HG03469 (cell line): Measurements from ENCODE around the gene NMD3.
"Not testable (repeated sequence)": the region's sequence is repeated elsewhere in the genome, so short reads cannot be mapped to it uniquely, and the experiment has no call there.

Source experiments
- ATAC-seq: cut with Tn5 transposase; IDR thresholded peaks from one replicate; pipeline ENCODE4 v1.9.1; 2021; ENCODE audit warnings: mild to moderate bottlenecking, moderate library complexity, moderate number of reproducible peaks; ENCODE audit not compliant: unreplicated experiment

NMD3 gene

GRCh38 chr3:161220850-161221753, at the start of gene NMD3:
TSS of gene NMD3 (plus strand) at chr3:161221311. CDS start at chr3:161222014, 703 bp downstream.
- peak; percentile 95 for ATAC-seq

DNA sequence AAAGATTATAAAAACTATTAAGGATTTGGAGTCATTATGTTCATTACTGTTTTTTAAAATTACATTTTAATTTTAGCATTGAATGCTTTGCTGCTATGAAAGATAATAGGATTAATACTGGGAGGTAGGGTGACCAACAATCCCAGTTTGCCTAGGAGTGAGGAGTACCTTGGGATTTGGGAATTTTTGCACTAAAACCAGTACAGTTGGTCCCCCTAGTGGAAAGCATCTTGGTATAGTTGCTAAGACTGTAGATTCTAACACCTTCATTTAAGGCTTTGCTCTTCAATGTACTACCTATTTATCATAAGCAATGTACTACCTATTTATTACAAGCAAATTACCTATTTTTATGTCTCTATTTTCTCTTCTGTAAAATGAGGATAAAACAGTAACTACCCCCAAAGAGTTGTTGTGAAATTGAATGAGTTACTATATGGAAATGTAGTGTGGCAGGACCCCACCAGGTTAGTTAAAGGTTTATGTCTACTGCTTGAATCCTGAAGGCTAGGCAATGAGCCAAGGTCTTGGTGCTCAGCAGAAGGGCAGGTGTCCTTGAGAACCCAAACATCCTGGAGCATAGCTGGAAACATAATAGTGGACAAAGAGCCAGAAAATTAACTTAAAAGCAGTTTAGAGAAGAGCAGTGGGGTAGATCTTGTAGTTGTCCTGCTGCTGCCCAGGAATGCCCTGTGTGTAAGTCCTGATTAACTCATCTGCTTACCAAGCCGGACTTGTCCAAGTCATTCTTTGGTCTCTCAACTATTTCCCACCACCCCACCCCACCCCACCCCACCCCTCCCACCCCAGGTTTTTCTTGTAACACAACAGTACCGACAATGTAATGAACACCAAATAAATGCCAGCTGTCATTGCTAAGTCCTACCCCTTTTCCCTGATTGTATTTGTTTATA, 49.2 kb upstream of the NMD3 start:
- no peak for ATAC-seq

DNA sequence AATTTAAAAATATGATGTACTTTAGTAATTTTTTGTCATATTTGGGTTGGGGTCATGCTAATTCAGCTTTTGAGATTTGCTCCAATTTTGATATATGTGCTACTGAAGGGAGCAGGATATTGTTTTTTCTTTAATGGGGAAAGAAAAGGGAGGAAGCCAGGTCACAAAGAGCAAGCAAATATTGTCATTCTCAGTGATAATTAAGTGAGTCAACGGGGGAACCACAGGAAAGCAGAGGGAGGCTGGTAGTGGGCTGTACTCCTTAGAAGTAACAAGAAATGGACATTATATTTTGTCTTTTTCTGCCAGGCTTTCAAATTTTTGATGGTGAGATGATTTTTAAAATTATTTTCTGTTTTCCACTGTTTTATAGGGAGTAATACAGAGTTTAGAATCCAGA, 45.6 kb upstream of the NMD3 start:
- ATAC-seq, result no peak

DNA sequence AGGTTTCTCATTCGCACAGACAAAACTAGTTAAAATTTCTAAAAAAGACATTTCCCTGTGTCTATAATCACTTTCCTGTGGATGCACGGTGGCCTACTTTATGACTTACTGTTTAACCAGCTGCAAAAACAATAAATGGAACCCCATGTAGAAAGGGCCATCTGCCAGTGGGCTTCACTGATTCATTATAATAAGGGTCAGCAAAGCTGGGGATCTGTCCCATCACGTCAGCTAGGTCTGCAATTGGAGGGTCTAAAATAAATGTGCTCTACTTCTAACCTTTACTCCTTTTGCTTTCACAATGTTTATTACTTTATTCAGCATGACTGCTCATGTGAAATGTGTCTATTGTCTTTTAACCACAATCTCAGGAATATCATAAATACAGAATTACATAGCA, 43.1 kb upstream of the NMD3 start:
- no peak for ATAC-seq

GRCh38 chr3:161181371-161181770, 39.7 kb upstream of the NMD3 start:
- ATAC-seq, result not testable (repeated sequence)

DNA sequence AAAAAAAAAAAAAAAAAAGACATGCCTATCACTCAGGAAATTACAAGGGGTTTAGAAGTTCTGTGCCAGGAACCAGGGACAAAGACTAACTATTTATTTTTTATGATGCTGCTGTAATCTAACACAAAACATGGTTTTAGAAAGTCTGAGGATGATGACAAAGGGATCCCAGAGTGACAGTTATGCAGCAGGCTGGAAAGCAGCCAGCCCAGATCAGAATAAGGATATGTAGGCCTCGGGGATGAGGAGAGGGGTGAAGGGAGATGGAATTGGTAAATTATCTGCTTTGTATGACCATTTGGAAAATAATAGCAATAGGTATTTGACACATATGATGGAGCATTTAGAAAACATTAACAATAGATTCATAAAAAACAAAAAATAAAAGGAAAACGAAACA, 34.1 kb upstream of the NMD3 start:
- ATAC-seq, result no peak

- ATAC-seq, result no peak
Measured at GRCh38 chr3:161197855-161198850, 23.0 kb upstream of the NMD3 start.

GRCh38 chr3:161199926-161200325, 21.2 kb upstream of the NMD3 start:
- ATAC-seq, result no peak

DNA sequence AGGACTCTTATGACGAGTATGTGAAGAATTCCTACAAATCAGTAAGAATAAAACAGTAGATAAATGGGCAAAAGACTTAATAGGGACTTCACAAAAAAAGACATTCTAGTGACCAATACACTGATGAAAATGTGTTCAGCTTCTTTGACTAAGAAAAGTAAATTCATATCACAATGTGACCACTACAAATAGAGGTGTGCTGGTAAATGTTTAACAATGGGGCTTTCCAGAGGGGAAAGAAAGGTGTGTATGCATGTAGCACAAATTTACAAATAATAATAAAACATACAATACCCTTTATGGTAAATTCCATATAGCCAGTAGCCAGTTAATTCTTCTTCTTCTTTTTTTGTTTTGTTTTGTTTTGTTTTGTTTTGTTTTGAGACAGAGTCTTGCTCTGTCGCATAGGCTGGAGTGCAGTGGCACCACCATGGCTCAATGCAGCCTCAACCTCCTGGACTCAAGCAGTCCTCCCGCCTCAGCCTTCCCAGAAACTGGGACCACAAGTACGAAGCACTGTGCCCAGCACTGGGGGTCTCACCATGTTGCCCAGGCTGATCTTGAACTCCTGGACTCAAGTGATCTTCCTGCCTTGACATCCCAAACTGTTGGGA, 17.5 kb upstream of the NMD3 start:
- ATAC-seq, result peak; percentile 71

GRCh38 chr3:161208931-161209330, 12.2 kb upstream of the NMD3 start:
- ATAC-seq, result no peak

DNA sequence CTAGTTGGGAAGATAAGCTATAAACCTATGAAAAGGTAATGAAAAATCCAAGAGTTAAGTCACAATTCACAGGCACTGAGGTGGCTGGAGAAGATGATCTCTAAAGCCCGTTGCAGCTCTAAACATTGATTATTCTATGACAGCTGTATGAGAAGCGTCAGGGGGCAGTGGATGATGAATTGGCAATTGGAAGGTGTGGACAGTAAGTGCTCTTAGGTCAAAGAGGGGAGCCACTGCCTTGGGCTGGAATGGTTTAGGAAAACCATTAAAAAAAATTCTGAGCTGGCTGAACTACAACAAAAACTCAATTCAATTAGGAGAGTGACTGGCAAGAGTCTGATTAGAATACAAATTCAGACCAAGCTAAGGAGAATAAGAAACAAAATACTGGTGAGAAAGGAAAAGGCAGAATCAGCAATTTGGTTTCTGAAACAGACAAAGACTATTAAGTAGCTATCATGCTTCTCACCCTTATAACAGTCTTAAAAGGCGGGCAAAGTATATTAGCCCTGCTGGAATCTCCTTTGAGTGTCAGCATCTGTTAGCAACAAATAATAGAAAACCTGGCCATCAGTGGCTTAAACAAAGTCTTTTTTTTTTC, 8.8 kb upstream of the NMD3 start:
- ATAC-seq, result no peak

- no peak for ATAC-seq
Measured at GRCh38 chr3:161212906-161213305, 8.2 kb upstream of the NMD3 start.

DNA sequence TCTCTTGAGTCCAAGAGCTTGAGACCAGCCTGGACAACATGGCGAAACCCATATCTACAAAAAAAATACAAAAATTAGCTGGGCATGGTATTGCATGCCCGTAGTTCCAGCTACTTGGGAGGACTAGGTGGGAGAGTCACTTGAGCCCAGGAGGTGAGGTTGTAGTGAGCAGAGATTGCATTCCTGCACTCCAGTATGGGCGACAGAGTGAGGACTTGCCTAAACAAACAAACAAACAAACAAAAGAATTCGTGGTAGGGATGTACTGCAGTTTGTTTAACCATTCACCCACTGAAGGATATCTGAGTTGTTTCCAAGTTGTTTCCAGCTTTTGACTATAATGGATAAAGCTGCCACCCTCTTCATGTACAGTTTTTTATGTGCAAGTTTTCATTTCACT, 7.5 kb upstream of the NMD3 start:
- no peak for ATAC-seq

DNA sequence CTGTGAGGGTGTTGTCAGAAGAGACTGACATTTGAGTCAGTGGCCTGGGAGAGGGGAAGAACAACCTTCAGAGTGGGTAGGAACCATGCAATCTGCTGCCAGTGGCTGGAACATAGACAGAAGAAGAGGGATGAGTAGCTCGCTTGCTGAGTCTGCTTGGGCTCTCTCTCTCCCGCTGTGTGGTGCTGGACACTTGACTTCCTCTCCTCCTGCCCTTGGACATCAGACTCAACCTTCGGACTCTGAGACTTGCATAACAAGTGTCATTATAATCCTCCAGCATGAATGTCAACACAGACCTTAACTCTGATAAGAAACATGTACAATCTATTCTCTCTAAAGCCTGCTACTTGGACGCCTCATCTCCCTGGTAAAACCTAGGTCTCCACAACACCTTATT, 5.9 kb upstream of the NMD3 start:
- ATAC-seq, result no peak

- ATAC-seq, result no peak
Measured at GRCh38 chr3:161217496-161217895, 3.6 kb upstream of the NMD3 start.

DNA sequence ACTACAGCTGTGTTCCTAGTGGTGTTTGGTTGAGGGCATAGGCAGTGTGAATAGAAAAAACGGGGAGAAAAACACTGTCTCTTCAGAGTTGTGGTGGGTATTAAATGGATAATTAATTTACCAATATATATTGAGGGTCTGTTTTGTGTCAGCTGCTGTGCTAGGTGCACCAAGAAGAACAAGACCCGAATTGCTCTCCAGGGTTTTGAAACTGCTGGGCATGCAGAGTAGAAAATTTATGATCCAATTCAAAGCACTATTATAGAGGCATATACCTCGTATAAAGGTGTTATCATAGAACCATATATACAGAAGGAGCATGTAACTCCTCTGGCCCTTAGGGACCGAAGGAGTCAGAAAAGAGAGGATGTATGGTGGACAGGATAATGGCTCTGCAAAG, 1.6 kb upstream of the NMD3 start:
- no peak for ATAC-seq

DNA sequence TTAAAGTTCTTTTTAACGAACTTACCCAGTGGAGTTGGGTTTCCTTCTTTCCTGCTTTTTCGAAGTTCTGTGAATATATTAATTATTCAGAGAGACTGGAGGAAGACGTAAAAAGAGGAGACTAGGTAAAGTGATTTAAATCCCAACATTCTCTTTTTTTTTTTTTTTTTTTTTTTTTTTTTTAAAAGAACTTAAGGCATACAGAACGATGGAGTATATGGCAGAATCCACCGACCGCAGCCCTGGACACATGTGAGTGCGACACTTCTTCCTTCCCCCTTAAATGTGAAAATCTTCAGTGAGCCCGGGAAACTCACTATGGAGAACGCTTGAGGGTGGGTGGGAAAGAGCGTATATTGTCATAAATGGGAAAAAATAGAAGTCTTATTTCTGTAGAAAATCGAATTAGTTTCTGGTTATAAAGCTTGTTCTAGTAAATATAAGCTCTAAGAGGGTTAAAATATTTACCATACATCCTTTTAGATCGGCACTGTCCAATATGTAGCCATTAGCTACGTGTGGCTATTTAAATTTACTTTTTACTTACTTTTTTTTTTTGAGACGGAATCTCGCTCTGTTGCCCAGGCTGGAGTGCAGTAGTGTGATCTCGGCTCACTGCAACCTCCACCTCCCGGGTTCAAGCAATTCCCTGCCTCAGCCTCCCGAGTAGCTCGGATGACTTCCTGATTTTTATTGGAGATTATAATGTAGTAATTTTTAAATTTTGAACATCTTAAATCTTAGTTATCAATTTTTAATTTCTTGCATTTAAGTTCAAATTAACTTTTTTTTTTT, 892 bp downstream of the NMD3 start:
- ATAC-seq, result no peak

DNA sequence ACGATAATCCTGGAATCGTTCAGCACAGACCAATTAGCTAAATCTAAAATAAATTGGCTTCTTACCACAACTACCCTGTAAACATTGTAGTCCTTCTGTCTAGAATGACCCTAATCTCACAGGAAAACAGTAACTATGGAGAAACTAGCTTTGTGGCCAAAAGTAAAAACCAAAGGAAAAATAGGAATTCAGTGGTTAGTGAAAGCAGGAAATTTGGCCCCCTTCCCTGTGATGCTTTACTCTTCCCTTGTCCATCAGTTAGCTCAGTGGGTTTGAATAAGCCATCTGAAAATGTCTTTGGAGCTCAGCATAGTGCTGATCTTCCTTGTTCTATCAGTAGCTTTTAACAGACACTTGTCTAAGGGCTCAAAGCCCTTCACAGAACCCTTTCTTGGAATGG, 1.6 kb downstream of the NMD3 start:
- no peak for ATAC-seq

DNA sequence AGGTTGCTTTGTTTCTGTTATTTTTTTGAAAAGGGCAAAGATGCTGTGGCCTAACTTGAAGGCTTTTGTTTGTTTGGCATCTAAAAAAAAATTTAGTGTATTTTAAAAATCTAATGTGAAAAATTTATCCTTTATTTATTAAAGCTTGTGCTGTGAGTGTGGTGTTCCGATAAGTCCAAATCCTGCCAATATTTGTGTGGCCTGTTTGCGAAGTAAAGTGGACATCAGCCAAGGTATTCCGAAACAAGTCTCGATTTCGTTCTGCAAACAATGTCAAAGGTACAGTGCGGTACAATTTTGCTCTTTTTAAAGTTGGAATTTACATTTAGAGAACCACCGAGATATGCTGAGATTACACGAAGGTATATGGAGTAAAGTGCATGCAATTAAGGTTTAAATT, 3.7 kb downstream of the NMD3 start:
- no peak for ATAC-seq
